CD4-positive, alpha-beta T cell treated with Interferon alpha-2 for 1 hour (primary cell): ENCODE results near the gene MARK4.
"Not testable (repeated sequence)": the region's sequence is repeated elsewhere in the genome, so short reads cannot be mapped to it uniquely, and the experiment has no call there.

Source experiments
- DNase-seq, 2 donors: peaks; one replicate each; pipeline ENCODE4 v3.0.0-alpha.2; 2020 to 2022

Gene MARK4

DNA sequence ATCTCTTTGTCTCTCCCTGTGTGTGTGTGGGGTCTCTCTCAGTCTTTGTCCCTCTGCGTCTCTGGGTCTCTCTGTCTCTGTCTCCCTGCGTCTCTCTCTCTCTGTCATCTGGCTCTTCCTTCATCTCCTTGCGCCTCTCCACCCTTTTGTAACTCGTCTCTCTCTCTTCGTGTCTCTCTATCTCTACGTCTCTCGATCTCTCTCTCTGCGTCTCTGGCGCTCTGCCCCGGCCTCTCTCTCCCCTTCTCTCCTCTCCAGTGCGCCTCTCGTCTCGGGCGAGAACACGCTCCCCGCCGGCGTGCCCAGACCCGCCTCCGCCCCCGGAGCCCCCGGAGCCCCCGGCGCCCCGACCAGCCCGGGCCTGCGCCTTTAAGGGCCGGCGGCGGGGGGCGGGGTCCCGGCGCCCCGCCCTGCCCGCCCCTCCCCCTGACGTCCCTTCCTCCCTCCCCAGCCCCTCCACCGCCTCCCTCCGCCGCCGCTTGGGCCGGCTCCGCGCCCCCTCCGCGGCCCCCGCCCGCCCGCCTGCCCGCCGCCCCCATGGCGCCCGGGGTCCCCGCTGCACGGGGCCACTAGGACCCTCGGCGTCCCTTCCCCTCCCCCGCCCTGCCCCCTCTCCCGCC lies at the start of gene MARK4:
TSS of gene MARK4 (plus strand) at position 440 of the 620 bp plus-strand sequence. CDS start 318 bp downstream, outside the sequence.
- DNase-seq = peak; percentile 55 to 69

DNA sequence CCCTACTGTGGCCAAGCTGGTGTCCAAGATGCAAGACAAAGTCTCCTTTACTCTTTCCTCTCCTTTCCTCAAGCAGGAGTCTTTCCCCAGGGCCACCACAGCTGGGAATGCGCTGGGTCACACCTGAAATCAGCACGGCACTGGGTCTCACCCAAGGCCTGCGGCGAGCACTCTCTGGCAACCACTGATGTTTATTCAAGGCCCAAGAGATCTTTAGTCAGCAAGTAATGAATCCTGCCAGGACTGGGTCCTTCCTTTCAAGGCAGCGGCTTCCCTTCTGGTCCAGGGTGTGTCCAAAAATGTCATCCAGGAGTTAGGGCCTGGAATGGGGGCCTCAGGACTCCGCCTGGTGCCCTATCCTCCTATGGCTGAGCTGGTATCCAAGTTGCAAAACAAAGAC lies 48.4 kb upstream of the MARK4 start:
- DNase-seq = no peak

DNA sequence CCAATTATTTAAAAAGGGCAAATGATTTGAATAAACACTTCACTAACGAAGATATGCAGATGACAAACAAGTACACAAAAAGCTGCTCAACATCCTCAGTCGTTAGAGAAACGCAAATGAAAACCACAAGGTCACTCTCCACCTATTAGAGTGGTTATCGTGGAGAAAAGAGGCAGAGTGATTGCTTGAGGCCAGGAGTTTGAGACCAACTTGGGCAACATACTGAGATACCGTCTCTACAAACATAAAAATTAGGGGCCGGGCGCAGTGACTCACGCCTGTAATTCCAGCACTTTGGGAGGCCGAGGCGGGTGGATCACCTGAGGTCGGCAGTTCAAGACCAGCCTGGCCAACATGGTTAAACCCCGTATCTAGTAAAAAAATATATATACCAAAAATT lies 45.3 kb upstream of the MARK4 start:
- no peak for DNase-seq

DNA sequence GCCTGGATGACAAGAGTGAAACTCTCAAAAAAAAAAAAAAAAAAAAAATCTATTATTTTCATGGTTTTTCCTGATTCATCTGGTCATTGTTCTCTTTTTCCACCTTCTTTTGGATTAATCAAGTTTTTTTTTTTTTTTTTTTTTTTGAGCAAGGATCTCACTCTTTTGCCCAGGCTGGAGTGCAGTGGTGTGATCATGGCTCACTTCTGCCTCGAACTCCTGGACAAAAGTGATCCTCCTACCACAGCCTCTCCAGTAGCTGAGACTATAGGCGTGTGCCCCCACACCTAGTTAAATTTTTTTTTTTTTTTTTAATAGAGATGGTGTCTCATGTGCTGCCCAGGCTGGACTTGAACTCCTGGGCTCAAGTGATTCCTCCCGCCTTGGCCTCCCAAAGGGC lies 44.7 kb upstream of the MARK4 start:
- DNase-seq = no peak

DNA sequence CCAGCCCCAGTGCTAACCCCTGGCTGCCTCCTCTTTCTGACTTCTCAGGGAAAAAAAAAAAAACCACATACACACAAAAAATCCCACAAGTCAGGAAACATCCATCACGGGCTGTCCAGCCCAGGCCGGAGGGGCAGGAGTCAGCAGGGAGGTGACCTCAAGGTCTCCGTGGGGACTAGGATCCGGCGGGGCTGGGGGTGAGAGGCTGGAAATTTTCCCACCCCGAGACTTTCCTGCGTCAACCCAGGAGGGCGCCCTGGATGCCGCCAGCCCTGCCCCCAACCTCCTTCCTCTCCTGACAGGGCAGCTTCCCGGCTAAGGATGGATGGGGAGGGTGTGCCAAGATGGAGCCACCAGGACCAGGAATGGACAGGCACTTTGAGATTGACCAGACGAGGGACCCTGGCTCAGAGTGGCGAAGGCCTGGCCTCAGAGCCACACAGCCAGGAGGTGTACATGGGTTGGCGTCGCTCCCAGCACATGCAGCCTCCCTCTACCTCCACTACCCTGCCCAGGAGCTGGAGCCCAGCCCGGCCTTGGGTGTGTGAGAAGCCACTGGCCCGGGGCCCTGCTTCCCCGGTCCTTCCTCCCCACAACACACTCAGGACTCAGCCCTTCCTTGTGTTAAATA lies 39.2 kb upstream of the MARK4 start:
- no peak for DNase-seq

DNA sequence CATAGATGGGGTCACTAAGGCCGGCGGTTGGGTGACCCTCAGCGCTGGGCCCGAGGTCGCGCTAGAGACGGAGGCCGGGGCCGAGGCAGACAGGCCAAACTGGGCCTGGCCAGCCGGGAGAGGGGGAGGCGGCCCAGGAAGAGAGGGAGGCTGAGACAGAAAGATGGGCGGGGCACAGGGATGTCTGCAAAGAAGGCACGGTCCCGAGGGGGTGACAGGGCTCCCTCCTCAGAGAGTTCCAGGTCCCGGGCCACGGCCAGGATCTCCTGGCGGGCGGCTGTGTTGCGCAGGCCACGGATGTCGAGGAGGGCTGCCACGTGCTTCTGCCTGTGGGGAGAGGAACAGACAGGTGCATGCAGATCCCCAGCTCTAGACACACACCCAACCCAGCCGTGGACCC lies 38.0 kb upstream of the MARK4 start:
- DNase-seq = no peak

DNA sequence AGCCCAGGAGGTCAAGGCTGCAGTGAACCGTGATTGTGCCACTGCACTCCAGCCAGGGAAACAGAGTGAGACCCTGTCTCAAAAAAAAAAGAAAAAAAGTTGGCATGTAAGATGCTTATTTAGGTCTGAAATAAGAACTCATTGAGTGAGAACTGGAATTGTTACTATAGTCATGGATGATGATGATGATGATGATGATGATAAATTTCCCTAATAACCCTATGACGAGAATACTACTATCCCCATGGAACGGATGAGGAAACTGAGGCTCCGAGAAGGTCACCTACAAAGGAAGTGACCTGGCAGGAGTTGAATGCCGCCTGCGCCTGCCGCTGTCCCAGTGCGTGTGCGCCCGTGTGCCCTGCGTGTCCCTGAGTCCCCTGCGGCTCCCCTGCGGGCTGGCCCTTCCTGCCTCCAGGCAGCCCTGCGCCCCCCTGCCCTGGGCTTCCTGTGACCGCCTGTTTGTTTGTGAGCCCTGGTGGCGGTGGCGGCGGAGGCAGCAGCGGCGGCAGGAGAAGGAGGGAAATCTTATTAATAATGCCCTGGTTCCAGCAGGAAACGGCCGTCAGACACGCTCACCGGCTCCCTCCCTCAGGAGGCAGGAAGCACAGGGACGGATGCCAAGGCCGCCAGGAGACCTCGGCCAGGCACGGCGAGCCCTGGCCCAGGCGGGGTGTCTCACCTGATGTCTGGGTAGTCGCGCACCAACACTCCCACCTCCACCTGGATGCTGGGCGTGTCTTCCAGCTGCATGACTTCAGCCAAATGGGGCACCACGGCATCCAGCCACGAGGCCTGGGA lies 35.5 kb upstream of the MARK4 start:
- DNase-seq = no peak

DNA sequence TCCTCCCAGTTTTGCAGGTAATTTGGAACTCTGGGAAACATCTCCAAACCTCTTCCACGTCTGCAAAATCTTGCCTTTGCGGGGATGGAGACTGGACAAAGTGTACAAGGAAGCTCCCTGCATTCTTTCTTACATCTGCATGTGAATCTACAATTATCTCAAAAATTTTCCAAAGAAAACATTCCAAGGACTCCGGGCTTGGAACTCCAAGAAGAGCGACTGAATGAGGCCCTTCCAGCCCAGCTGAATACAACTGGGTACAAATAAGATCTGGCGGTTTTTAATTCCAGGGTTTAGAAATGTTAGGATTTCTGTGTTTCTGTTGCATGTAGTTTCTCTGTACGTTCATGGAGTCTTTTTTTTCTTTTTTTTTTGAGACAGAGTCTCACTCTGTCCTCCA lies 34.4 kb upstream of the MARK4 start:
- no peak for DNase-seq

DNA sequence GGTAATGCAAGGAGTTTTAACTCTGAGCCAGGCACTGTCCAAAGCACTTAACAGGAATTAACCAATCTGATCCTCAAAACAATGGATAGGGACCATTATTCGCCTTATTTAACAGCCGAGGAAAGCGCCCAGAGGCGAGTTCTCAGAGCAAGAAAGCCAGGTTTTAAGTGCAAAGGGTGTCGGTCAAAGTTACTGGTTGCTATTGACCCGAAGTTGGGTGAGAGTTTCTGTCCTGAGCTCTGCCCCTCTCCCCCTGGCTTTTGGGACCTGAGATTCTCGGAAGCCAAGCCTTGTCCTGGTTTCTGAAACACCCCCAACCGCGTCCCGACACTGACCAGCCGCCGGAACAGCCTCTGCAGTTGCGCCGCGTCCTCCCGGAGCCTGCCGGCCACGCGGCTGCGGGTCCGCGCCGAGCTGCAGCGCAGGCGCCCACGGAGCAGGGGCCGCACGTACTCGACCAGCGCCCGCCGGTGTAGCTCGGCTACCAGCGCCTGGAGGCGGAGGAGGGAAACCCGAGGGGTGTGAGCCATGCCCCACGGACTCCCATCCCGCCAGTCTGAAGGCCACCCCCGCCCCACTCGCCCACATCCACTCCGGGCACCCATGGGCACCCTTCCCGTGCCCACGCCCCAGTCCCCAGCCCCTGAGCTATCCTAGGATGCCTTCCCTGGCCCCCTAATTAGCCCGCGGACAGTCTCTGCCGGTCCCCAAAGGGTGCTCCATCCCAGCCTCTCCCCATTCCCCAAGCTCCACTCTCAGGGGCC lies 33.7 kb upstream of the MARK4 start:
- no peak for DNase-seq

DNA sequence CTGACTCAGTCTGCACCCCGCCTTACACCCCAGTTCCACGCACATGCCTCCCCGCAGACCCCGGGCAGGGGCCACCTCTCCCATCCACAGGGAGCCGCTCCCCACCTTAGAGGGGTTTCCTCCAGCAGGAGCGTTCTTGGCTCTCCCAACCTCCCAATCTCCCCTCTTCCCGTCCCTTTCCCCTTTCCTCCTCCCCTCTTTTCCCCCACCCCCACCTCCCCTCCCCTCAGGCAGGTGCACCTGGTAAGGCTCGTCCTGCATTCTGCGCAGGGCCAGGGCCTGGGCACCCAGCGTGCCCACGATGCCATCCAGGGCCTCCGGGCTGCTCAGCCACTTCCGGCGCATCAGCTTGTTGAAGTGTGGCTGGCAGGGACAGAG lies 33.1 kb upstream of the MARK4 start:
- no peak for DNase-seq

DNA sequence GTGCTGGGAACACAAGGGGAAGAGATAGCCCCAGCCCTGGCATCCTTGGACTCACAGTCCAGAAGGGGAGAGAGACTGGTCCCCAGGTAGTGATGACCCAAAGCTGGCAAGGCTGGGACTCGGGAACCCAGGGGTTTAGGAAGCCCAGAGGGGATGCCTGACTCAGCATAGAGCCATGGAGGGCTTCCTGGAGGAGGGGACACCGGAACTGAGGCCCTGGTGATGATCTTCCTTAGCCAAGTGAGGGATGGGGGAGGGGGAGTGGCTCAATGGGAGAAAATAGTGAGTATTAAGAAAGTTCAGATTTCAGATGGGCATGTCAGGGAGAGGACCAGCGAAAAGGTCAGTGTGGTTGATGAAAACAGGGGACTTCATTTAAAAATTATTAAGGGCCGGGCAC lies 32.6 kb upstream of the MARK4 start:
- no peak for DNase-seq

DNA sequence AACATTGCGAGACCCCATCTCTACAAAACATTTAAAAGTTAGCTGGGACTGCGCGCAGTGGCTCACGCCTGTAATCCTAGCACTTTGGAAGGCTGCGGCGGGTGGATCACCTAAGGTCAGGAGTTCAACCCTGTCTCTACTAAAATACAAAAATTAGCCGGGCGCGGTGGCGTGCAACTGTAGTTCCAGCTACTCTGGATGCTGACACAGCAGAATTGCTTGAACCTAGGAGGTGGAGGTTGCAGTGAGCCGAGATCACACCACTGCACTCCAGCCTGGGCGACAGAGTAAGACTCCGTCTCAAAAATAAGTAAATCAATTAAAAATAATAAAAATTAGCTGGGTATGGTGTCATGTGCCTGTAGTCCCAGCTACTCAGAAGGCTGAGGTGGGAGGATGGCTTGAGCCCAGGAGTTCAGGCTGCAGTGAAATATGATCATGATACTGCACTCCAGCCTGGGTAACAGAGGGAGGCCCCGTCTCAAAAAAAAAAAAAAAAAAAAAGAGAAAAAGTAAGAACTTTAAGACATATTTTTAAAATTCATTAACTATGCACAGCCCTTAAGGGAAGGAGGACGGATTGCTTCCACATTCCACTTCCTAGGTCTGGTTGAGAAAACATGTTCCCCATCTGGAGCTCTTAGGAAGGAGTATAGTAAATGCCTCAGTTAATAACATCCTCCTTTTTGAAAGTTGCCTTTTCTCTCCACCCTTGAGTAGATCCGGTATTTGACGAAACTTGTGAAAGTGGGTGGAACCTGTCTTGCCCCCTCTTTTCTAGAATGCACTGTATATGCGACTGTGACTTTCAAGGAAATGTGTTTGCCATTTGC lies 31.9 kb upstream of the MARK4 start:
- no peak for DNase-seq

DNA sequence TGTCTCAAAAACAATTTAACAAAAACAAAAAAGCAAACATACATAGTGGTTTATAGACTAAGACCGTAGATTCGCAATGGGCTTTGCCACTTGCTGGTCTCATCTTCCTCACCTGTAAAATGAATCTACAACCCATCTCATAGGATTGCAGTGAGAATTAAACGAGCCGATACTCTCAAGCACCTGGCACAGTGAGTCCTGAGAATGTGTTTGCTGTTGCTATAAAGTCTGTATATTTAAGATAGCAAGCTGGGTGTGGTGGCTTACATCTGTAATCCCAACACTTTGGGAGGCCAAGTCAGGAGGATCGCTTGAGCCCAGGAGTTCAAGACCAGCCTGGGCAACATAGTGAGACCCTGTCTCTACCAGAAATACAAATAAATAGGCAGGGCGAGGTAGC lies 28.3 kb upstream of the MARK4 start:
- no peak for DNase-seq

DNA sequence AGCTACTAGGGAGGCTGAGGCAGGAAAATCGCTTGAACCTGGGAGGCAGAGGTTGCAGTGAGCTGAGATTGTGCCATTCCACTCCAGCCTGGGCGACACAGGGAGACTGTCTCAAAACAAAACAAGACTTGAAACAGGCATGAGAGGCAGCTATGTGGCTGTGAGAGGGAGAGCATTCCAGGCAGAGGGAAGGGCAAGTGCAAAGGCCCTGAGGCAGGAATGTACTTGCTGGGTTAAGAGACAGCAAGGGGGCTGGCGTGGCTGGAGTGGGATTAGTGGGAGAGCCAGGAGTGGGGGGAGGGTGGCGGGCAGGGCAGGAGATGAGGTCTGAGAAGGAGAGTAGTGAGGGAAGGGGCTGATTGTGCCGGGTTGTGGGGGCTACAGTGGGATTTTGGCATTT lies 27.2 kb upstream of the MARK4 start:
- no peak for DNase-seq

DNA sequence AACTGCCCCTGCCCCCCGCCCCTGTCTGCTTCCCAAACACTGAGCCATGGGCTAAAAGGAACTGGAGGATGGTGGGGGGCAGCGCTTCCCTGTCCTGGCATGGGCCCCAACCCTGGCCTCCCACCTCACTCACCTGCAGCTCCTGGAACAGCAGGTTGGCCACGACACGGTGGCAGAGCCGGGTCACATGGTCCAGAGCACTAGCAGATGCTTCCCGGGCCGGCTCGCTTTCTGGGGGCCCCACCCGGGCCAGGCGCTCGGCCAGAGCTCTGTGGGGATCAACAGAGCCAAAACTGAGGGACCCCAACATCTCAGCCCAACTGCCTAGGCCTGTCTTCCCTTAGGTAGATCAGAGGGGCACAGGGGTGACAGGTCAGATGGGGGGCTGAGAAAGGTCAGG lies 26.4 kb upstream of the MARK4 start:
- DNase-seq = no peak

DNA sequence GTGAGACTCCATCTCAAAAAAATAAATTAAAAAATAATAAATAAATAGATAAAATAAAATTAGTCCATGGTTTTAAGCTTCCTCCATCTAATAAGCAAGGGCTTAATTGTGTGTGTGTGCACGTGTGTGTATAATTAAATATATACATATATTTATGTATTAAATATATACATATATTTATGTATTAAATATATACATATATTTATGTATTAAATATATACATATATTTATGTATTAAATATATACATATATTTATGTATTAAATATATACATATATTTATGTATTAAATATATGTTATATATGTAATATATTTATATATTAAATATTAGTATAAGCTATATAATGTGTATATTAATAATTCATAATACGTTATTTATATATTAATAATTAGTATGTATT lies 22.0 kb upstream of the MARK4 start:
- DNase-seq = not testable (repeated sequence)

DNA sequence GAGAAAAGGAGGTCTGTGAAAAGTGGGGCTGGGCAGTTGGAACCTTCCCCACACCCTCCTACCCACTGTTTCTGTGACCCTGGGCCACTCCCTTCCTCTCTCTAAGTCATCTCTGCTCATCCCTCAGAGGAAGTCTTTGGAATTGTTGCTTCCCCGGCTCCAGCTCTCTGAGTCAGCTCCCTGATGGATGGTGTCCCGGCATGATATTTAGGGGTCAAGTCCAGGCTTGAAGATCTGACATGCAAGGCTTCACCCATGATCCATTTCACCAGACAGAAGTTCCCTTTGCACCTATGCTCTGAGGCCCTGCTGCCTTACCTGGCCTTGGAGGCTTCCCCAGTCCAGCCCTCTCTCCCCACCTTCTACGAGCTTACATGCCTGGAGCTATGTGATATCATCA lies 19.2 kb upstream of the MARK4 start:
- DNase-seq = no peak

DNA sequence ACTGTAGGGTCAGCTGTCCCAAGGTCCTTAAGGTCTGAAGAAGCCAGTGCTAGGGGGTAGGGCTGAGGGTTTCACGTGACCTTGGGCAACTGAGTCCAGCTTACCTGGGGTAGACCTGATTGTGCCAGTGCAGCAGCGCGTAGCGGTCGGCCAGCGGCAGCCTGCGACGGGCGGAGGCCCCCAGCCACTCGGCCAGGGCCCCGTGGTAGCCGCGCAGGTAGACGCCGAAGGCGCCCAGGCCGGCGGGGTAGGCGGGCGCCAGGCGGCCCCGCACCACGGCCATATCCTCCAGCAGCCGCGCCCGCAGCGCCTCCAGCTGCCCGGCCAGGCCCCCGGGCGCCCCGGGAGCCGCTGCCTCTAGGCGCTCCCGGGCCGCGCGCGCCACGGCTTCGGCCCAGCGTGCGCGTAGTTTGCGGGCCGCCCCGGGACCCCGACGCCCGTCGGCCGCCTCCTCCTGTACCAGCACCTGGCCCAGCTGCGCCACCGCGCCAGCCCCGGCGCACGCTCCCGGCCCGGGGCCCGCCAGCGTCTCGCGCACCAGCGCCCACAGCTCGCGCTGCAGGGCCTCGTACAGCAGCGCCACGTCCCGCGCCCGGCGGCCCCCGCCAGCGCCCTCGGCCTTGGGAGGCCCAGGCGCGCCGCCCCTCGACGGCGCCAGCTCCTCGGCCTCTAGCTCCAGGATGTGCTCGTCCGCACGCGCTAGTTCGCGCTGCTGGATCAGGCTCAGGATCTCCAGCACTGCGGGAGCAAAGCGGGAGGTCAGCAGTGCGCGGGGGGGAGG lies 16.8 kb upstream of the MARK4 start:
- no peak for DNase-seq

DNA sequence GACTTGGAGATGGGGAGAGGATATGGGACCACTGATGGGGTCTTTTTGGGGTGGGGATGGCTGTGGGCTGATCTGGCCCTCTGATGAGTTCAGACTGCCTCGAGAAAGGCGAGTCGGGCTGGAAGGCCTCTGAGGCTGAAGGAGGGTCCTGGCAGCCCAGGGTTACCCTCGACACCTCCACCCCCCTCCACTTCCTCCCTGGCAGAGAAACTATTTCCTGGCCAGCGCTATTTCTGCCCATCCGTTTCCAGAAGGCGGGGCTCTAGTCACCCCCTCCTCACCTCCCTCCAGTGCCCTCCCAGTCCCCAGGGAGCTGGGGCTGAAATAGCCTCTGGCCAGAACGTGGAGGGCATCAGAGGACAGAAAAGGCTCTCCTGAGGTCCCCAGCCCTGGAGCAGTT lies 15.6 kb upstream of the MARK4 start:
- no peak for DNase-seq

DNA sequence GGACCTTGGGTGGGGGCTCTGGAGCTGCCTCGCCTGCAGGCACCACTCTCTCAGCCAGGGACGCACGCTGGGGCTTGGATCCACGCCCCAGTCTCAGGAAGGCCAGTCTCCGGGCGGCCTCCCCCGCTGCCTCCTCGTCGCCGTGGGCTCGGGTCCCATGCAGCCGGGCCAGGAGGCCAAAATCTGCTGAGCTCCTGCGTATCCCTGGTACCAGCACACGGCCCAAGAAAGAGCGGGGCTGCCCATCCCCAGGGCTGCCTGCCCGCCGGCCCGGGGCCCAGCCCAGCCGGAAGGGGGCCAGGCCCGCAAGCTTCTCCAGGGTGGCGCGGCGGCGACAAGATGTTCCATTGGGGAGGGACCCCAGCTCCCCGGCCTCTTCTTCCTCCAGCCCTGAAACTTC lies 12.5 kb upstream of the MARK4 start:
- no peak for DNase-seq

DNA sequence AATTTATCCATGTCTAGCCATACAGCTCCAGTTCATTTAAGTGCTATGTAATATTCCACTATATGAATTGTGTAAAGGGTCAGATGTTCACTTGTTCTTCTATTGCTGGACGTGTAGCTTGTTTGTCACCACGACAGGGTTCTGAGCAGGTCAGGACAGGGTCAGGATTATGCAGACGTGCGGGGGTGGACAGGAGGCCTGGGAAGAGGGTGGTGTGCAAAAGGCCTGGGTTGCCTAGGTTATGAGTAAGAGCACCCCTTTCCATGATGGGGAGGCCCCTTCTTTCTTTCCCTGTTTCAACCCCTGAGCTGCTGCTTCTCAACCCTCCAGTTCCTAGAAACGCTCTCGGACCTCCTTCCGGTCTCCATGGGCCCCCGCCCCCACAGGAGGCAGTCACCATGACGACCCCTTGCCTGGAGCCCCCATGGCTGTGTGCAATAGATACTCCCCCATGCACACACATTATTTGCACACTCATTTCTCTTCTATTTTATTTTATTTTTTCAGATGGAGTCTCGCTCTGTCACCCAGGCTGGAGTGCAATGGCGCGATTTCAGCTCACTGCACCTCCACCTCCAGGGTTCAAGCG lies 7.8 kb upstream of the MARK4 start:
- no peak for DNase-seq
